Esophagus muscularis mucosa (tissue), 4 donors: ENCODE measurements around the gene MGAT4A. TPM values are rescaled to one million over a fixed set of nuclear protein-coding genes. Genes with fewer than 3 reads are reported as not detected.

Experiments used
- DNase-seq: peaks from one replicate; pipeline ENCODE4 v3.0.0-alpha.2; 2017; ENCODE audit errors: extremely low spot score
- H3K27ac ChIP-seq, 4 donors: fragments of 200-600 bp; sonication (generic); replicated peaks in 1 of 4; 1 replicate in 3 of 4; 2 replicates in 1 of 4; pipeline ENCODE4 v1.5.1; 2016 to 2019; ENCODE audit warnings: mild to moderate bottlenecking in 1 of 4
- H3K27me3 ChIP-seq, 4 donors: fragments of 200-600 bp; sonication (generic); one replicate each; pipeline versions ENCODE4 v1.5.1 to v1.6.0; 2016 to 2019
- H3K36me3 ChIP-seq, 4 donors: fragments of 200-600 bp; sonication (generic); one replicate each; pipeline ENCODE4 v1.5.1; 2016 to 2019
- H3K4me1 ChIP-seq, 4 donors: fragments of 200-600 bp; sonication (generic); one replicate each; pipeline ENCODE4 v1.5.1; 2016 to 2019
- H3K4me3 ChIP-seq, 4 donors: fragments of 200-600 bp; sonication (generic); 1 replicate in 2 of 4; 2 replicates in 2 of 4; pipeline ENCODE4 v1.5.1; 2016 to 2019; ENCODE audit warnings: mild to moderate bottlenecking in 4 of 4, moderate library complexity in 1 of 4
- H3K9me3 ChIP-seq, 4 donors: fragments of 200-600 bp; sonication (generic); 1 replicate in 3 of 4; 2 replicates in 1 of 4; pipeline ENCODE4 v1.5.1; 2016 to 2019
- EP300 ChIP-seq: sonication (generic); formaldehyde crosslinking; IDR thresholded peaks from one replicate; pipeline ENCODE4 v1.6.1; 2017; ENCODE audit warnings: antibody characterized with exemption
- POLR2A ChIP-seq: fragments of 450-650 bp; IDR thresholded peaks from one replicate; pipeline ENCODE4 v1.6.1; 2017; ENCODE audit warnings: antibody characterized with exemption, moderate library complexity, mild to moderate bottlenecking, low read depth
- POLR2AphosphoS5 ChIP-seq, 2 donors: sonication (generic); formaldehyde crosslinking; IDR thresholded peaks; one replicate each; pipeline ENCODE4 v1.6.1; 2017; ENCODE audit warnings: antibody characterized with exemption in 2 of 2
- WGBS: methylation state at CpG from one replicate; pipeline ENCODE4 v1.1.5; 2018; 5-methylcytosine and 5-hydroxymethylcytosine counted together
- intact Hi-C: fragments of 100-400 bp; cut with DNase I; formaldehyde crosslinking; loops from one replicate; pipeline ENCODE4 v1.15.1; 2023
- total RNA-seq, 4 donors: library from RNA; depleted of rRNA; stranded (reverse); fragments of >200 nt; gene quantifications; one replicate each; pipeline versions ENCODE4 v1.1.0 to v1.2.1, GENCODE V29; 2016
- TF ChIP-seq, protein P1 (sequence below), 3 experiments: fragments of 200-600 bp in 2 of 3; fragments of 450-650 bp in 1 of 3; sonication (generic) in 2 of 3; IDR thresholded peaks; one replicate each; pipeline ENCODE4 v1.5.1; 2017 to 2019; ENCODE audit warnings: antibody characterized with exemption in 3 of 3, mild to moderate bottlenecking in 2 of 3, moderate library complexity in 1 of 3

The MGAT4A gene
- total RNA-seq, 4 donors from 2014 or later, result 9.9 to 21.4 (median 15.2) TPM

DNA sequence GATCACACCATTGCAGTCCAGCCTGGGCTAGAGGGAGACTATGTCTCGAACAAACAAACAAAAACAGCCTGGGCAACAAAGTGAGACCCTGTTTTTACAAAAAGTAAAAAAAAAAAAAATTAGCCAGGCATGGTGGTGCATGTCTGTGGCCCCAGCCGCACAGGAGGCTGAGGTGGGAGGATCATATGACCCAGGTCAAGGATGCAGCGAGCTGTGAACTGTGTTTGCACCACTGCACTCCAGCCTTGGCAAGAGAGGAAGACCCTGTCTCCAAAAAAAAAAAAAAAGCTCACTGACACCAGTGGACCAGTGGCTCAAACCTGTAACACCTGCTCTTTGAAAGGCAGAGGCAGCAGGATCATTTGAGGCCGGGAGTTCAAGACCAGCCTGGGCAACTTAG is 82.5 kb downstream of the MGAT4A start:
- 89% methylated on average over 4 of the region's 4 CpGs for WGBS
- no peak for DNase-seq
- H3K9me3 ChIP-seq, result no peaks in the 10 kb centered on the region
- H3K4me3 ChIP-seq, result no peak overlapping the region
- intact Hi-C loops, result loop anchor here (10.0 kb wide), 1 partner anchor 416 kb away; no protein-coding TSS in a partner anchor
- no peaks in the 10 kb centered on the region for H3K27me3 ChIP-seq
- no peak overlapping the region for H3K27ac ChIP-seq
- TF ChIP-seq POLR2AphosphoS5 (IDR thresholded peaks at IDR 0.05) (no peak), EP300 (no peak), POLR2A (no peak)
- TF ChIP-seq, protein P1, sequence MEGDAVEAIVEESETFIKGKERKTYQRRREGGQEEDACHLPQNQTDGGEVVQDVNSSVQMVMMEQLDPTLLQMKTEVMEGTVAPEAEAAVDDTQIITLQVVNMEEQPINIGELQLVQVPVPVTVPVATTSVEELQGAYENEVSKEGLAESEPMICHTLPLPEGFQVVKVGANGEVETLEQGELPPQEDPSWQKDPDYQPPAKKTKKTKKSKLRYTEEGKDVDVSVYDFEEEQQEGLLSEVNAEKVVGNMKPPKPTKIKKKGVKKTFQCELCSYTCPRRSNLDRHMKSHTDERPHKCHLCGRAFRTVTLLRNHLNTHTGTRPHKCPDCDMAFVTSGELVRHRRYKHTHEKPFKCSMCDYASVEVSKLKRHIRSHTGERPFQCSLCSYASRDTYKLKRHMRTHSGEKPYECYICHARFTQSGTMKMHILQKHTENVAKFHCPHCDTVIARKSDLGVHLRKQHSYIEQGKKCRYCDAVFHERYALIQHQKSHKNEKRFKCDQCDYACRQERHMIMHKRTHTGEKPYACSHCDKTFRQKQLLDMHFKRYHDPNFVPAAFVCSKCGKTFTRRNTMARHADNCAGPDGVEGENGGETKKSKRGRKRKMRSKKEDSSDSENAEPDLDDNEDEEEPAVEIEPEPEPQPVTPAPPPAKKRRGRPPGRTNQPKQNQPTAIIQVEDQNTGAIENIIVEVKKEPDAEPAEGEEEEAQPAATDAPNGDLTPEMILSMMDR (IDR thresholded peaks at IDR 0.05), result no peak
- H3K4me1 ChIP-seq, result no peaks in the 10 kb centered on the region
- peaks cover 0 to 27% (median 16%) of the 10 kb centered on the region in 4 donors for H3K36me3 ChIP-seq

DNA sequence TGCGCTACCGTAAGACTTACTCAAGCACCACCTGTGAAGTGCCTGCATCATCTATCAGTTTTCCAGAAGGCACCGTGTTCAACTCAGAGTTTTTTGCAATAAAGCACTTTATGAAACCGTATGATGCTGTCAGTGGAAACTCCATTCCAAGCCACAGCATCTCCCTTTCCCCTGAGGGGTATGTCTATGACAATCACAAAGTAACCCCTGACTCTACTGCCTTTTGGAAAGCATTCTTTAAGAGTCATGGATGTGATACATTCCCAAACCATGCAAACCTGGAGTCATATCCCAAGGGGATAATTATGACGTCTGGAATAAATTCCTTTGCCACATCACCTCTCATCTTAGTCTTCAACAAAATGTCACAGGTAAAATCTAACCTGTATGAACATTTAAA is 83.3 kb downstream of the MGAT4A start:
- Histone ChIP-seq H3K36me3 (peaks cover 0 to 34% (median 18%) of the 10 kb centered on the region in 4 donors), H3K9me3 (no peaks in the 10 kb centered on the region), H3K4me1 (no peaks in the 10 kb centered on the region), H3K27me3 (no peaks in the 10 kb centered on the region), H3K4me3 (no peak overlapping the region), H3K27ac (no peak overlapping the region)
- intact Hi-C loops, result loop anchor here (10.0 kb wide), 1 partner anchor 417 kb away; no protein-coding TSS in a partner anchor
- 80% methylated on average over 5 of the region's 5 CpGs for WGBS
- DNase-seq, result no peak
- no peak for TF ChIP-seq POLR2A
- TF ChIP-seq POLR2AphosphoS5 (IDR thresholded peaks at IDR 0.05), result no peak

DNA sequence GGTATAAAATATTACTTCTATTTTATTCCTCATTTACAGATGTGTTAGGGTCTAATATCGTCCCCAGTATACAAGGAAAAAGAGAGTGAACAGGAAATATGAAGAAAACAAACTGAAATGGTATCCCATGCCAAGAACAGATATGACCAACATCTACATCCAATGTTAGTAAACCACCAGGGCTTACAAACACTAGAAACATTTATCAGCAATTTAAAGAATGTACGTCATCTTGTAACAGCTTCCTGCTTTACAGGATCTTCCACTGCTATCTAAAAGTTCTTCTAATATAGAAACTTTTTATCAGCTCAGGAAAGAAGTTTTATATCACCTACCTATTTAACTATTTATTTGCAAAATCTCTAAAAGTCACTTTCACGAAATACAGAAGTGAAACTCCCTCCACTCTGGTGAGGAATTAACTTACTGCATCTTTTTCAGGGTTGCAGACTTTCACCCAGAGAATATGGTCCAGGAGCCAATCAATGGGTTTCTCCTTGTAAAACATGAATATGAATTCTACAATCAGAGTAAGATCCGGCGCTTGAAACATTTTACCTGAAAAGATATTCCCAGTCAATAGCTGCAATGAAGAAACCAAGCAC is 87.3 kb downstream of the MGAT4A start:
- TF ChIP-seq POLR2A (no peak), POLR2AphosphoS5 (IDR thresholded peaks at IDR 0.05) (no peak)
- no peaks in the 10 kb centered on the region for H3K9me3 ChIP-seq
- no peak overlapping the region for H3K27ac ChIP-seq
- no peaks in the 10 kb centered on the region for H3K27me3 ChIP-seq
- 85% methylated on average over 5 of the region's 5 CpGs for WGBS
- peaks cover 5 to 68% (median 25%) of the 10 kb centered on the region in 4 donors for H3K36me3 ChIP-seq
- no peak for DNase-seq
- H3K4me1 ChIP-seq, result no peaks in the 10 kb centered on the region
- H3K4me3 ChIP-seq, result no peak overlapping the region
- intact Hi-C loops, result loop anchor here (10.0 kb wide), 1 partner anchor 421 kb away; no protein-coding TSS in a partner anchor

DNA sequence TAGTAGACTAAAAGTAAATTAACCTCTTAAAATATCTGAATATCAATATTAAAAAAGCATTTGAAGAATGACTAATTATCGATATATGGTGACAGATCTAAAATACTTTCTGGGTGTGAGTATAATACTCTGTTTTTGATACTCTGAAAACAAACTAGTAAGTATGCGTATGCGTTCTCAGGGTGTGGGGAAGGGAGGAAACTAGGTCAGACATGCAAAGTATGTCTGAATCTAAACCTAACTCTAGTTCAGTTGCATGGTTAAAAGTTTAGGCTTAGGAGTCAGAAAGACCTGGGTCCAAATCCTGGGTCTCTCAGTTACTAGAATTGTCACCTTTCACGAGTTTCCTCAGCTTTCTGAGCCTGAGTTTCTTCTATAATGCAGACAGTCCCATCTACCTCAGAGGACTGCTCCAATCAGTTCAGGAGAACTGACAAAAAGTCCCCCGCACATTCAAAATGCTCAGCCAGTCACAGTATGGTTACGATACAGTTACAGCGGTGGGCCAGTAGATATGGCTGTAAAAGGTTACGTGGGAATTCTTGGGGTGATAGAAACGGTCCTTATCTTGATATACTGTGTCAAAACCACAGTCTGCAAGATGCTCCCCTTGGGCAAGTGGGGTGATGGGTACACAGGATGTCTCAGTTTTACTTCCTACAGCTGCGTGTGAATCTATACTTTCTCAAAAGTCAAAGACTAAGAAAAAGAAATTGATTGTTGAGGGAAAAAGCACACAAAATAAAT is 93.4 kb downstream of the MGAT4A start:
- TF ChIP-seq, protein P1 (IDR thresholded peaks at IDR 0.05), result no peak
- TF ChIP-seq POLR2AphosphoS5 (IDR thresholded peaks at IDR 0.05), result no peak
- no peak for TF ChIP-seq POLR2A
- no peak for TF ChIP-seq EP300
- intact Hi-C loops, result no loop called here
- Histone ChIP-seq H3K36me3 (peaks cover 14 to 92% (median 52%) of the 10 kb centered on the region in 4 donors), H3K27me3 (no peaks in the 10 kb centered on the region), H3K4me3 (no peak overlapping the region), H3K4me1 (no peaks in the 10 kb centered on the region), H3K9me3 (no peaks in the 10 kb centered on the region), H3K27ac (no peak overlapping the region)
- 87% methylated on average over 10 of the region's 10 CpGs for WGBS
- no peak for DNase-seq

DNA sequence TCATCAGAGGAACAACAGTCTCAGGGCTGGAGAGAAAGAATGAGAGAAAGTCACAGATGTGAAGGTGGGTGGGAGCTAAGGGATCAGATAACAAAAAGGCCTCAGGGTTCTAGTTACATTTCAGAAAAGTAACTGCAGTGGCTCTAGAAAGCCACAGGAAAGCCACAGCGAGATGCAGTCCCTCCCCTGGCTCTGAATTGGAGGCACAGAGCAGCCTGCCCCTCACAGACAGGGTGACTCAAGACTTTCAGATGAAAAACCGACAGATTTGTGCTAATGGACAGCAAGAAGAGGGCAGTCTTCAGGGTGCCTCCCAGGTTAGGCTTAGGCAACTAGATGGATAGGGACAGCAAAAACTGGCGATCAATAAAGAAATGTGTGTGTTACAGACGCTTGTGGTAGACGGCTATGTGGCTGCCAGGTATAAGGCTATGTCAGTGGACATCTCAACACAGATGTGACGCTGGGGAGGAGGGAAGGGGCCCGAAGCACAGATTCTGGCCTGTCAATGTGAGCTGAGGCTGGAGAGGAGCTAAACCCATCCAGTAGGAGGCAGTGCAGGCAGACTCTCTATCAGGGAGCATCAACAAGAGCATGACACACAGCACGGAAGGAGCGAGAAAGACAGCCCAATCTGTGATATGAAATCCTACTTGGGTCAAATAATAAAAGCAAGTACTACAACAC is 96.4 kb downstream of the MGAT4A start:
- Histone ChIP-seq H3K4me3 (no peak overlapping the region), H3K27ac (no peak overlapping the region), H3K36me3 (peaks cover 15 to 92% (median 61%) of the 10 kb centered on the region in 4 donors), H3K9me3 (no peaks in the 10 kb centered on the region), H3K27me3 (no peaks in the 10 kb centered on the region), H3K4me1 (no peaks in the 10 kb centered on the region)
- no peak for DNase-seq
- no peak for TF ChIP-seq POLR2A
- TF ChIP-seq, protein P1 (IDR thresholded peaks at IDR 0.05), result no peak
- no peak for TF ChIP-seq POLR2AphosphoS5 (IDR thresholded peaks at IDR 0.05)
- intact Hi-C loops, result no loop called here
- WGBS, result 78% methylated on average over 9 of the region's 9 CpGs
